Liver (tissue), 9 donors: ENCODE data around the gene PDE4D. TPM values are rescaled to one million over a fixed set of nuclear protein-coding genes. Genes with fewer than 3 reads are reported as not detected.

Experiments
- DNase-seq: peaks from one replicate; pipeline ENCODE4 v3.0.0-alpha.2; 2017; ENCODE audit warnings: low spot score
- H3K27ac ChIP-seq, 2 donors: one replicate each; pipeline ENCODE4 v1.7.0; 2013; ENCODE audit warnings: inconsistent platforms in 2 of 2, low read length in 2 of 2, control low read depth in 1 of 2, low read depth in 1 of 2, mild to moderate bottlenecking in 1 of 2
- H3K27me3 ChIP-seq, 4 donors: one replicate each; pipeline versions ENCODE4 v1.6.1 to v1.7.0; 2013; ENCODE audit warnings: low read length in 3 of 4, inconsistent platforms in 1 of 4, mild to moderate bottlenecking in 1 of 4, moderate library complexity in 1 of 4; ENCODE audit not compliant: control insufficient read depth in 4 of 4, insufficient read depth in 4 of 4
- H3K36me3 ChIP-seq, 4 donors: one replicate each; pipeline versions ENCODE4 v1.6.1 to v1.7.0; 2013; ENCODE audit warnings: low read length in 3 of 4, mild to moderate bottlenecking in 3 of 4, low read depth in 1 of 4, moderate library complexity in 1 of 4; ENCODE audit not compliant: control insufficient read depth in 4 of 4, insufficient read depth in 3 of 4
- H3K4me1 ChIP-seq, 4 donors: one replicate each; pipeline versions ENCODE4 v1.6.1 to v1.7.0; 2013; ENCODE audit warnings: low read length in 3 of 4, mild to moderate bottlenecking in 3 of 4, moderate library complexity in 1 of 4; ENCODE audit not compliant: control insufficient read depth in 4 of 4, insufficient read depth in 4 of 4
- H3K4me3 ChIP-seq, 3 donors: one replicate each; pipeline versions ENCODE4 v1.6.1 to v1.7.0; 2013; ENCODE audit warnings: low read length in 3 of 3, control low read depth in 1 of 3, low read depth in 1 of 3, mild to moderate bottlenecking in 1 of 3
- H3K9ac ChIP-seq, 2 donors: one replicate each; pipeline ENCODE4 v1.7.0; 2013; ENCODE audit warnings: low read length in 2 of 2, mild to moderate bottlenecking in 2 of 2, moderate library complexity in 2 of 2, control low read depth in 1 of 2, low read depth in 1 of 2
- H3K9me3 ChIP-seq, 4 donors: one replicate each; pipeline versions ENCODE4 v1.6.1 to v1.7.0; 2013; ENCODE audit warnings: low read length in 3 of 4; ENCODE audit not compliant: control insufficient read depth in 4 of 4
- CTCF ChIP-seq: fragments of 150-350 bp; IDR thresholded peaks from 2 replicates; pipeline ENCODE4 v1.5.1; 2017; ENCODE audit warnings: improper control_type of control experiment, low read depth, low read length; ENCODE audit not compliant: missing input control
- EGR1 ChIP-seq, 2 donors: IDR thresholded peaks; 2 replicates each; pipeline ENCODE4 v1.6.1; 2016 to 2018; ENCODE audit warnings: antibody characterized with exemption in 2 of 2, low read depth in 2 of 2
- FOXA1 ChIP-seq: IDR thresholded peaks from 2 replicates; pipeline ENCODE4 v1.6.1; 2016; ENCODE audit warnings: antibody characterized with exemption
- FOXA2 ChIP-seq: IDR thresholded peaks from 2 replicates; pipeline ENCODE4 v1.6.1; 2016; ENCODE audit warnings: antibody characterized with exemption
- GABPA ChIP-seq, 2 donors: IDR thresholded peaks in 1 of 2; conservative IDR thresholded peaks in 1 of 2; 2 replicates each; pipeline ENCODE4 v1.6.1; 2016; ENCODE audit warnings: antibody characterized with exemption in 2 of 2, mild to moderate bottlenecking in 1 of 2, moderate library complexity in 1 of 2
- HNF4A ChIP-seq, 2 donors: conservative IDR thresholded peaks; 2 replicates each; pipeline ENCODE4 v1.6.1; 2016; ENCODE audit warnings: antibody characterized with exemption in 2 of 2, mild to moderate bottlenecking in 2 of 2
- HNF4G ChIP-seq: IDR thresholded peaks from 2 replicates; pipeline ENCODE4 v1.6.1; 2016; ENCODE audit warnings: antibody characterized with exemption
- MAX ChIP-seq: IDR thresholded peaks from 2 replicates; pipeline ENCODE4 v1.6.1; 2016; ENCODE audit warnings: antibody characterized with exemption
- NR2F2 ChIP-seq: IDR thresholded peaks from 2 replicates; pipeline ENCODE4 v1.6.1; 2016; ENCODE audit warnings: antibody characterized with exemption
- RAD21 ChIP-seq, 2 donors: IDR thresholded peaks; 2 replicates each; pipeline ENCODE4 v1.6.1; 2016; ENCODE audit warnings: antibody characterized with exemption in 2 of 2, mild to moderate bottlenecking in 2 of 2
- RXRA ChIP-seq, 2 donors: IDR thresholded peaks; 2 replicates each; pipeline ENCODE4 v1.6.1; 2017 to 2018; ENCODE audit warnings: antibody characterized with exemption in 2 of 2, mild to moderate bottlenecking in 1 of 2
- SP1 ChIP-seq: IDR thresholded peaks from 2 replicates; pipeline ENCODE4 v1.6.1; 2018; ENCODE audit warnings: antibody characterized with exemption, mild to moderate bottlenecking
- TAF1 ChIP-seq: conservative IDR thresholded peaks from 2 replicates; pipeline ENCODE4 v1.6.1; 2016; ENCODE audit warnings: antibody characterized with exemption, mild to moderate bottlenecking
- WGBS: extraction: QIAGEN DNeasy Blood & Tissue Kit; methylation state at CpG from one replicate; pipeline ENCODE4 v1.1.7; 2013; 5-methylcytosine and 5-hydroxymethylcytosine counted together
- polyA plus RNA-seq, 2 donors: library from polyadenylated mRNA; stranded (reverse) in 1 of 2; unstranded in 1 of 2; fragments of 200-250 nt in 1 of 2; fragments of >200 nt in 1 of 2; fragmentation: Nextera tagmentation in 1 of 2; extraction: Ambion mirVana in 1 of 2; gene quantifications; one replicate each; pipeline versions ENCODE4 v1.2.1 to v1.2.3, GENCODE V29; 2013 to 2015
- total RNA-seq, 2 donors: library from RNA; depleted of rRNA; stranded (reverse); fragments of >200 nt; gene quantifications; one replicate each; pipeline ENCODE4 v1.2.3, GENCODE V29; 2014
- TF ChIP-seq, protein P1 (sequence below): IDR thresholded peaks from 2 replicates; pipeline ENCODE4 v1.6.1; 2016; ENCODE audit warnings: antibody characterized with exemption
- TF ChIP-seq, protein P2 (sequence below): IDR thresholded peaks from 2 replicates; pipeline ENCODE4 v1.6.1; 2016; ENCODE audit warnings: antibody characterized with exemption
- TF ChIP-seq, protein P3 (sequence below): IDR thresholded peaks from 2 replicates; pipeline ENCODE4 v1.6.1; 2016; ENCODE audit warnings: antibody characterized with exemption, mild to moderate bottlenecking
- donor health status: healthy.
- donor health status: healthy.
- donor health status: healthy.
- donor health status: healthy.
- donor health status: healthy.

The PDE4D gene
- total and polyA plus RNA-seq, 4 donors = 0.67 to 11.9 (median 6.5) TPM

DNA sequence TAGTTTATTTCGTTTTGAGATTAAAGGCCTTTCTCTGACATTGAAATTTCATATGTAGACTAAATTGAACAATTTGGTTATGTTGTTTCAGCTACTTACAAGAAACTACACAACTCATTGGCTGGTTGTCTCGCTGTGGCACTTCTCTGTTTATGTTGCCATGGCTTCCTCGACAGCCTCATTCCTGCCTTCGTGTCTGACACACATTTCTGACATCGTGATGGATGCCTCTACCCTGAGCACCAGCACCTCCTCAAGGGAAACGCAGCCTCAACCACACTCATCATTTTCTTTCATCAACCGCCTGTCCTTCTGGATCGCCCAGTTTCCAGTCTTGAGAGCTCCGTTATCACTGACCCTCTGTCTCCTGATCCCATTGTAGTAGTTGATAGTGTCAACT, 562.8 kb downstream of the PDE4D start:
- no peaks in the 10 kb centered on the region for H3K9me3 ChIP-seq
- TF ChIP-seq CTCF = no peak
- no peak for TF ChIP-seq NR2F2
- no peak for TF ChIP-seq SP1
- TF ChIP-seq HNF4G = no peak
- TF ChIP-seq, protein P1, sequence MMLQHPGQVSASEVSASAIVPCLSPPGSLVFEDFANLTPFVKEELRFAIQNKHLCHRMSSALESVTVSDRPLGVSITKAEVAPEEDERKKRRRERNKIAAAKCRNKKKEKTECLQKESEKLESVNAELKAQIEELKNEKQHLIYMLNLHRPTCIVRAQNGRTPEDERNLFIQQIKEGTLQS = no peak
- TF ChIP-seq GABPA (IDR thresholded peaks at IDR 0.05 in 1 of 2, conservative IDR thresholded peaks at IDR 0.05 in 1 of 2) = no peak
- no peak for TF ChIP-seq EGR1 (IDR thresholded peaks at IDR 0.05; ENCODE audit: low read depth in 2 of 2)
- TF ChIP-seq MAX = no peak
- no peak for TF ChIP-seq HNF4A (conservative IDR thresholded peaks at IDR 0.05)
- no peak for TF ChIP-seq RXRA (IDR thresholded peaks at IDR 0.05)
- TF ChIP-seq, protein P2, sequence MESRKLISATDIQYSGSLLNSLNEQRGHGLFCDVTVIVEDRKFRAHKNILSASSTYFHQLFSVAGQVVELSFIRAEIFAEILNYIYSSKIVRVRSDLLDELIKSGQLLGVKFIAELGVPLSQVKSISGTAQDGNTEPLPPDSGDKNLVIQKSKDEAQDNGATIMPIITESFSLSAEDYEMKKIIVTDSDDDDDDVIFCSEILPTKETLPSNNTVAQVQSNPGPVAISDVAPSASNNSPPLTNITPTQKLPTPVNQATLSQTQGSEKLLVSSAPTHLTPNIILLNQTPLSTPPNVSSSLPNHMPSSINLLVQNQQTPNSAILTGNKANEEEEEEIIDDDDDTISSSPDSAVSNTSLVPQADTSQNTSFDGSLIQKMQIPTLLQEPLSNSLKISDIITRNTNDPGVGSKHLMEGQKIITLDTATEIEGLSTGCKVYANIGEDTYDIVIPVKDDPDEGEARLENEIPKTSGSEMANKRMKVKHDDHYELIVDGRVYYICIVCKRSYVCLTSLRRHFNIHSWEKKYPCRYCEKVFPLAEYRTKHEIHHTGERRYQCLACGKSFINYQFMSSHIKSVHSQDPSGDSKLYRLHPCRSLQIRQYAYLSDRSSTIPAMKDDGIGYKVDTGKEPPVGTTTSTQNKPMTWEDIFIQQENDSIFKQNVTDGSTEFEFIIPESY = no peak
- no peak for TF ChIP-seq FOXA1
- no peak for TF ChIP-seq RAD21 (IDR thresholded peaks at IDR 0.05)
- no peak for TF ChIP-seq TAF1
- TF ChIP-seq, protein P3, sequence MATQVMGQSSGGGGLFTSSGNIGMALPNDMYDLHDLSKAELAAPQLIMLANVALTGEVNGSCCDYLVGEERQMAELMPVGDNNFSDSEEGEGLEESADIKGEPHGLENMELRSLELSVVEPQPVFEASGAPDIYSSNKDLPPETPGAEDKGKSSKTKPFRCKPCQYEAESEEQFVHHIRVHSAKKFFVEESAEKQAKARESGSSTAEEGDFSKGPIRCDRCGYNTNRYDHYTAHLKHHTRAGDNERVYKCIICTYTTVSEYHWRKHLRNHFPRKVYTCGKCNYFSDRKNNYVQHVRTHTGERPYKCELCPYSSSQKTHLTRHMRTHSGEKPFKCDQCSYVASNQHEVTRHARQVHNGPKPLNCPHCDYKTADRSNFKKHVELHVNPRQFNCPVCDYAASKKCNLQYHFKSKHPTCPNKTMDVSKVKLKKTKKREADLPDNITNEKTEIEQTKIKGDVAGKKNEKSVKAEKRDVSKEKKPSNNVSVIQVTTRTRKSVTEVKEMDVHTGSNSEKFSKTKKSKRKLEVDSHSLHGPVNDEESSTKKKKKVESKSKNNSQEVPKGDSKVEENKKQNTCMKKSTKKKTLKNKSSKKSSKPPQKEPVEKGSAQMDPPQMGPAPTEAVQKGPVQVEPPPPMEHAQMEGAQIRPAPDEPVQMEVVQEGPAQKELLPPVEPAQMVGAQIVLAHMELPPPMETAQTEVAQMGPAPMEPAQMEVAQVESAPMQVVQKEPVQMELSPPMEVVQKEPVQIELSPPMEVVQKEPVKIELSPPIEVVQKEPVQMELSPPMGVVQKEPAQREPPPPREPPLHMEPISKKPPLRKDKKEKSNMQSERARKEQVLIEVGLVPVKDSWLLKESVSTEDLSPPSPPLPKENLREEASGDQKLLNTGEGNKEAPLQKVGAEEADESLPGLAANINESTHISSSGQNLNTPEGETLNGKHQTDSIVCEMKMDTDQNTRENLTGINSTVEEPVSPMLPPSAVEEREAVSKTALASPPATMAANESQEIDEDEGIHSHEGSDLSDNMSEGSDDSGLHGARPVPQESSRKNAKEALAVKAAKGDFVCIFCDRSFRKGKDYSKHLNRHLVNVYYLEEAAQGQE = no peak
- TF ChIP-seq FOXA2 = no peak
- DNase-seq = no peak
- H3K27me3 ChIP-seq = no peaks in the 10 kb centered on the region
- H3K27ac ChIP-seq = no peak overlapping the region
- no peaks in the 10 kb centered on the region for H3K36me3 ChIP-seq
- whole genome bisulfite sequencing = 93% methylated on average over 9 of the region's 9 CpGs
- H3K4me3 ChIP-seq = no peak overlapping the region
- H3K9ac ChIP-seq = no peak overlapping the region
- H3K4me1 ChIP-seq = no peaks in the 10 kb centered on the region
